IMR-90 (cell line): Measurements from ENCODE around the gene GOLT1A.

ENCODE experiments used
- BHLHE40 ChIP-seq: fragments of 150-350 bp; IDR thresholded peaks from 2 replicates; pipeline ENCODE4 v1.6.1; 2016; ENCODE audit warnings: mild to moderate bottlenecking, low read depth, low read length
- CTCF ChIP-seq: conservative IDR thresholded peaks from 2 replicates; pipeline ENCODE4 v1.5.1; 2012; ENCODE audit warnings: mild to moderate bottlenecking, low read depth, low read length, improper control_type of control experiment
- FOS ChIP-seq: fragments of 150-350 bp; IDR thresholded peaks from 2 replicates; pipeline ENCODE4 v1.6.1; 2016; ENCODE audit warnings: low read depth, low read length
- POLR2A ChIP-seq: IDR thresholded peaks from 2 replicates; pipeline ENCODE4 v1.6.1; 2012; ENCODE audit warnings: mild to moderate bottlenecking, low read depth, low read length
- RAD21 ChIP-seq: IDR thresholded peaks from 2 replicates; pipeline ENCODE4 v1.6.1; 2012; ENCODE audit warnings: low read length, improper control_type of control experiment

- no peak for TF ChIP-seq CTCF
- TF ChIP-seq BHLHE40 = no peak
- TF ChIP-seq POLR2A = no peak
- no peak for TF ChIP-seq RAD21
- no peak for TF ChIP-seq FOS
These were observed 38.8 kb downstream of the GOLT1A start for GRCh38 chr1:204174958-204175357.
